ENCODE data around the gene DUSP16. TPM values are rescaled to one million over a fixed set of nuclear protein-coding genes. Genes with fewer than 3 reads are reported as not detected.

DUSP16 gene
- total RNA-seq, 1 donor from 2014 or later, result 12.9 TPM

DNA sequence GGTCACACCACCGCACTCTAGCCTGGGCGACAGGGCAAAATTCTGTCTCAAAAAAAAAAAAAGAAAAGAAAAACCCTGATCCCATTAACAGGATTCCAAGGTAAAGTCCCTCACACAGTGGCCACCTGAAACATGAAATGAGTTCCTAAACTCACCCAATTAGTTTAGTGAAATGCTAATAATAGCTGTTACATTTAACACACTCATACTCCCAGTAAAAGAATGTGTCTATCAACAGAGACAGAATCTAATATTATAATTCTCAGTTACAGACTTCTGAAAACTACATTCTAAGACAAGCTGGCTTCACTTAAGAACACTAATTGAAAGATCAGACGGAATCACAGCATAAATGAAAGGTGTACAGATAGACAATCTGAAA lies 44.2 kb downstream of the DUSP16 start:
- TF ChIP-seq, protein P1, sequence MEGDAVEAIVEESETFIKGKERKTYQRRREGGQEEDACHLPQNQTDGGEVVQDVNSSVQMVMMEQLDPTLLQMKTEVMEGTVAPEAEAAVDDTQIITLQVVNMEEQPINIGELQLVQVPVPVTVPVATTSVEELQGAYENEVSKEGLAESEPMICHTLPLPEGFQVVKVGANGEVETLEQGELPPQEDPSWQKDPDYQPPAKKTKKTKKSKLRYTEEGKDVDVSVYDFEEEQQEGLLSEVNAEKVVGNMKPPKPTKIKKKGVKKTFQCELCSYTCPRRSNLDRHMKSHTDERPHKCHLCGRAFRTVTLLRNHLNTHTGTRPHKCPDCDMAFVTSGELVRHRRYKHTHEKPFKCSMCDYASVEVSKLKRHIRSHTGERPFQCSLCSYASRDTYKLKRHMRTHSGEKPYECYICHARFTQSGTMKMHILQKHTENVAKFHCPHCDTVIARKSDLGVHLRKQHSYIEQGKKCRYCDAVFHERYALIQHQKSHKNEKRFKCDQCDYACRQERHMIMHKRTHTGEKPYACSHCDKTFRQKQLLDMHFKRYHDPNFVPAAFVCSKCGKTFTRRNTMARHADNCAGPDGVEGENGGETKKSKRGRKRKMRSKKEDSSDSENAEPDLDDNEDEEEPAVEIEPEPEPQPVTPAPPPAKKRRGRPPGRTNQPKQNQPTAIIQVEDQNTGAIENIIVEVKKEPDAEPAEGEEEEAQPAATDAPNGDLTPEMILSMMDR (IDR thresholded peaks at IDR 0.05; ENCODE audit: unreplicated experiment), result no peak
- peaks cover 10% of the 10 kb centered on the region for H3K4me1 Mint-ChIP-seq (ENCODE audit: unreplicated experiment)
- H3K36me3 Mint-ChIP-seq (ENCODE audit: low read depth, unreplicated experiment), result no peaks in the 10 kb centered on the region
- no peak for DNase-seq (ENCODE audit: low spot score)
- no peak overlapping the region for H3K4me3 Mint-ChIP-seq (ENCODE audit: unreplicated experiment)
- no peak overlapping the region for H3K27ac Mint-ChIP-seq (ENCODE audit: unreplicated experiment)
- H3K27me3 Mint-ChIP-seq (ENCODE audit: unreplicated experiment), result no peaks in the 10 kb centered on the region
- H3K9me3 Mint-ChIP-seq (ENCODE audit: unreplicated experiment), result no peaks in the 10 kb centered on the region

DNA sequence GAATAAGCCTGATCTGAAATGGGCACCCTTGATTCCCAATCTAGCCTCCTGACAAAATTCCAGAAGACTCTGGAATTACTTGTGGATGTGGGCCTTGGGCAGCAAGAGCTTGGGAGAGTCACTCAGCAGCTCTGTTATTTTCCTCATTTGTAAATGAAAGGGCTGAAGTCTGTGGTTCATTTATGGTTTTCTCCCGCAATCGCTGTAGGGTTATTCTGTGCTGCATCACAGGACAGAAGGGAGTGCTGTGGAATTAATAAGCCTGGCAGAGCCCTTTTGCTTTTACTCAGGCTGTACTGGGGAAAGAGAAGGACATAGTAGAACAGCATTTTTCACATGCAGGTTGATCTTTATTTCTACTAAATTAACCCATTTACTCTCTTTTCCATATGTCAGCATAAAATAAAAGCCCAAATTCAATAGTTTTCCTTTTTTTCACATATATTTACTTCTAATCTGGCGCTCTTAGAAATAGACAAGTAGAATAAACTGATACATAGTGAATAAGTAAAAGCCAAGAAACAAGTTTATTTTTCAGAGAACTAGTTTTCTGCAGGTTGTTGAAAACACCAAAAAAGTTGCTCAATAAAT lies 49.2 kb downstream of the DUSP16 start:
- DNase-seq (ENCODE audit: low spot score), result no peak
- H3K4me1 Mint-ChIP-seq (ENCODE audit: unreplicated experiment), result peaks cover 13% of the 10 kb centered on the region
- no peaks in the 10 kb centered on the region for H3K36me3 Mint-ChIP-seq (ENCODE audit: low read depth, unreplicated experiment)
- H3K27ac Mint-ChIP-seq (ENCODE audit: unreplicated experiment), result no peak overlapping the region
- H3K4me3 Mint-ChIP-seq (ENCODE audit: unreplicated experiment), result no peak overlapping the region
- TF ChIP-seq, protein P1 (IDR thresholded peaks at IDR 0.05; ENCODE audit: unreplicated experiment), result no peak
- H3K27me3 Mint-ChIP-seq (ENCODE audit: unreplicated experiment), result no peaks in the 10 kb centered on the region
- H3K9me3 Mint-ChIP-seq (ENCODE audit: unreplicated experiment), result no peaks in the 10 kb centered on the region

DNA sequence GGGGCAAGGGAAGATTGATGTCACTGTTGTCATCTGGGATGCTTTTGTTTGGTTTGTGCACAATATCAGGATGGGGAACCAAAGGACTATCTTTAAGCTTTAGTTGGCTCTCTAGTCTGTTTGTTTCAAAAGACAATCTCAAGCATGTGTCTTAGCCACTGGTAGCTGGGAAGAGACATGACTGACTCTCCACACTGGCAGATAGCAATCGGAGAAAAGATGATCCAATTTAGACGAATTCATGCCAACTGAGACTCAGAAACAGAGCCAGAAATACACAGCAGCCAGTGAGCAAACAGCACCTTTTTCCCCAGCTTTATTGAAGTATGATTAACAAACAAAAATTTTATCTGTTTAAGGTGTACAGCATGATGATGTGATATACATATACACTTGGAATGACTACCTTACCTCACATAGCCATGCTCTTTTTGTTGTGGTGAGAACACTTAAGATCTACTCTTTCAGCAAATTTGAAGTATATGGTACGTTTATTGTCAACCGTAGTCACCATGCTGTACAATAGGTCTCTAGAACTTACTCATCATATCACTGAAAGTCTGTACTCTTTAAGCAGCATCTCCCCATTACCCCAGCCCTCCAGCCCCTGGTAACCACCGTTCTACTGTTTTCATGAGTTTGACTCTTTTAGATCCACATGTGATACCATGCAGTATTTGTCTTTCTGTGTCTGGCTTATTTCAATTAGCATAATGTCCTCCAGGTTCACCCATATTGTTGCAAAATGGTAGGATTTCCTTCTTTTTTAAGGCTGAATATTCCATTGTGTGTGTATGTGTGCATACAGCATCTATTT lies 50.6 kb downstream of the DUSP16 start:
- no peaks in the 10 kb centered on the region for H3K27me3 Mint-ChIP-seq (ENCODE audit: unreplicated experiment)
- no peaks in the 10 kb centered on the region for H3K9me3 Mint-ChIP-seq (ENCODE audit: unreplicated experiment)
- H3K36me3 Mint-ChIP-seq (ENCODE audit: low read depth, unreplicated experiment), result no peaks in the 10 kb centered on the region
- H3K4me3 Mint-ChIP-seq (ENCODE audit: unreplicated experiment), result no peak overlapping the region
- no peak overlapping the region for H3K27ac Mint-ChIP-seq (ENCODE audit: unreplicated experiment)
- DNase-seq (ENCODE audit: low spot score), result no peak
- TF ChIP-seq, protein P1 (IDR thresholded peaks at IDR 0.05; ENCODE audit: unreplicated experiment), result no peak
- H3K4me1 Mint-ChIP-seq (ENCODE audit: unreplicated experiment), result peaks cover 13% of the 10 kb centered on the region

DNA sequence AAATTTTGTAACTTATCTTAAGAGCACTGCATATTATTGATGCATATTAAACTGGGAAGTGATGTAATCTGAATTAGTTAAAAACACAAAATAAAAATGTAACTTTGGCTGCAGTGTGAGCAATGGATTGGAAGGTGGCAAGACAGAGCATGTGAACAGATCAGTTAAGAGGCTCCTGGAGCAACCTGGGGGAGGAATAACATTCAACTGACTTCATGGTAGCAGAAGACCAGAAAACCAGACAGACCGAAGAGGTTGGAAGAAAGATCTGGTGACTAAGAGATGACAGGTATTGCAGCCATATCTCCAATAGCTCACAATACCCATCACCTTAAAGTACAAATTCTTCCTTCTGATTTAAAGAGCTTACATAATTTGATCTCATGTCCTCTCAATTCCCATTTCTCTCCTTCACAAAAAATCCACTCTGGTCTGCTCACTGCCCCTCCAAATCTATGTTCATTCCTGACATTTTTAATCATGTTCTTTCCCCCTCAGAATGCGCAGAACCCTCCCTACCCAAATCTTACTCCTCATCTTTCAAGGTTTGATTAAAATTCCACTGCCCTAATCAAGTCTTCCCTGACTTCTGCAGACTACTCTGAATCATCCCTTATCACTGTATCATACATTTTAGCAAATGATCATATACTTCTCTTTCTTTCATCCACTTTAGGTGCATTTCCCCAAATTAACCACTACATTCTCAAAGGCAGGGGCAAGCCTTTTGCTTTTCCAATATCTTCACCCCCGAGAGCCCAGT lies 51.5 kb downstream of the DUSP16 start:
- H3K27ac Mint-ChIP-seq (ENCODE audit: unreplicated experiment), result no peak overlapping the region
- DNase-seq (ENCODE audit: low spot score), result no peak
- H3K27me3 Mint-ChIP-seq (ENCODE audit: unreplicated experiment), result no peaks in the 10 kb centered on the region
- H3K4me3 Mint-ChIP-seq (ENCODE audit: unreplicated experiment), result no peak overlapping the region
- no peaks in the 10 kb centered on the region for H3K36me3 Mint-ChIP-seq (ENCODE audit: low read depth, unreplicated experiment)
- TF ChIP-seq, protein P1 (IDR thresholded peaks at IDR 0.05; ENCODE audit: unreplicated experiment), result no peak
- no peaks in the 10 kb centered on the region for H3K9me3 Mint-ChIP-seq (ENCODE audit: unreplicated experiment)
- H3K4me1 Mint-ChIP-seq (ENCODE audit: unreplicated experiment), result peaks cover 22% of the 10 kb centered on the region

Data from endothelial cell (in vitro differentiated cells).